GM12801 (cell line): ENCODE data around the gene CDH10.

Experiments used
- CTCF ChIP-seq: IDR thresholded peaks from one replicate; pipeline ENCODE4 v1.5.1; 2011; ENCODE audit warnings: control low read depth; ENCODE audit not compliant: insufficient read length; ENCODE audit errors: extremely low read depth

The CDH10 gene

GRCh38 chr5:24492229-24492628, 152.5 kb downstream of the CDH10 start:
- TF ChIP-seq CTCF: no peak

GRCh38 chr5:24491490-24491889, 153.3 kb downstream of the CDH10 start:
- no peak for TF ChIP-seq CTCF

- no peak for TF ChIP-seq CTCF
Observed at GRCh38 chr5:24487368-24488229, 157.2 kb downstream of the CDH10 start.

GRCh38 chr5:24480952-24481351, 163.8 kb downstream of the CDH10 start:
- TF ChIP-seq CTCF: no peak

GRCh38 chr5:24477958-24478357, 166.8 kb downstream of the CDH10 start:
- TF ChIP-seq CTCF: no peak

GRCh38 chr5:24475101-24475500, 169.7 kb downstream of the CDH10 start:
- no peak for TF ChIP-seq CTCF

- TF ChIP-seq CTCF: no peak
Observed at GRCh38 chr5:24474685-24475084, 170.1 kb downstream of the CDH10 start.

GRCh38 chr5:24472518-24472917, 172.3 kb downstream of the CDH10 start:
- TF ChIP-seq CTCF: no peak
